Fibroblast of lung (primary cell): ENCODE measurements around the gene FNDC3A. TPM values are rescaled to one million over a fixed set of nuclear protein-coding genes. Genes with fewer than 3 reads are reported as not detected.

Experiments
- DNase-seq, 2 donors: peaks; one replicate each; pipeline versions ENCODE4 v3.0.0 to v3.0.0-alpha.2; 2010; ENCODE audit warnings: low read depth in 2 of 2
- H2AFZ ChIP-seq: 2 replicates; pipeline ENCODE4 v1.5.1; 2012; ENCODE audit warnings: low read length, control low read depth, inconsistent platforms
- H3K27ac ChIP-seq: 2 replicates; pipeline ENCODE4 v1.5.1; 2011; ENCODE audit warnings: low read length, control low read depth; ENCODE audit not compliant: insufficient read depth
- H3K27me3 ChIP-seq: 2 replicates; pipeline ENCODE4 v1.5.1; 2011; ENCODE audit warnings: mild to moderate bottlenecking, low read length; ENCODE audit not compliant: control insufficient read depth, insufficient read depth
- H3K36me3 ChIP-seq: 2 replicates; pipeline ENCODE4 v1.5.1; 2011; ENCODE audit warnings: low read length; ENCODE audit not compliant: control insufficient read depth, insufficient read depth
- H3K4me1 ChIP-seq: 2 replicates; pipeline ENCODE4 v1.5.1; 2011; ENCODE audit warnings: low read length; ENCODE audit not compliant: control insufficient read depth, insufficient read depth; ENCODE audit errors: extremely low read depth
- H3K4me2 ChIP-seq: 2 replicates; pipeline ENCODE4 v1.5.1; 2011; ENCODE audit warnings: low read length, control low read depth; ENCODE audit not compliant: insufficient read depth; ENCODE audit errors: extremely low read depth
- H3K4me3 ChIP-seq, 4 experiments: fragments of 200-600 bp in 1 of 4; sonication (generic) in 1 of 4; replicated peaks in 1 of 4; 2 replicates each; pipeline ENCODE4 v1.5.1; 2011 to 2016; ENCODE audit warnings: low read length in 4 of 4, low read depth in 3 of 4, mild to moderate bottlenecking in 3 of 4, control low read depth in 2 of 4, inconsistent platforms in 1 of 4, mixed read lengths in 1 of 4; ENCODE audit not compliant: insufficient read depth in 1 of 4; ENCODE audit errors: control extremely low read depth in 1 of 4
- H3K79me2 ChIP-seq: 2 replicates; pipeline ENCODE4 v1.5.1; 2012; ENCODE audit warnings: mild to moderate bottlenecking, low read length, inconsistent platforms; ENCODE audit not compliant: control insufficient read depth, insufficient read depth
- H3K9ac ChIP-seq: 2 replicates; pipeline ENCODE4 v1.5.1; 2011; ENCODE audit warnings: mild to moderate bottlenecking, low read length, control low read depth; ENCODE audit not compliant: insufficient read depth
- H3K9me3 ChIP-seq: 2 replicates; pipeline ENCODE4 v1.5.1; 2012; ENCODE audit warnings: low read depth, low read length; ENCODE audit not compliant: control insufficient read depth, insufficient read depth
- H4K20me1 ChIP-seq: 2 replicates; pipeline ENCODE4 v1.5.1; 2011; ENCODE audit warnings: low read length; ENCODE audit not compliant: control insufficient read depth, insufficient read depth; ENCODE audit errors: extremely low read depth
- EZH2 ChIP-seq: IDR thresholded peaks from 2 replicates; pipeline ENCODE4 v1.5.1; 2012; ENCODE audit warnings: low read length, control low read depth, mild to moderate bottlenecking; ENCODE audit errors: missing control alignments
- polyA plus RNA-seq, 2 donors: library from polyadenylated mRNA; depleted of rRNA in 1 of 2; stranded (reverse) in 1 of 2; unstranded in 1 of 2; fragments of >200 nt; gene quantifications; 2 replicates each; pipeline ENCODE4 v1.2.1, GENCODE V29; 2011 to 2012; ENCODE audit warnings: missing spikeins in 1 of 2
- total RNA-seq: library from RNA; depleted of rRNA; stranded (reverse); fragments of >200 nt; gene quantifications from 2 replicates; pipeline ENCODE4 v1.2.1, GENCODE V29; 2014
- TF ChIP-seq, protein P1 (sequence below), 2 donors: IDR thresholded peaks in 1 of 2; conservative IDR thresholded peaks in 1 of 2; 1 replicate in 1 of 2; 2 replicates in 1 of 2; pipeline ENCODE4 v1.5.1; 2011 to 2012; ENCODE audit warnings: low read length in 2 of 2, control low read depth in 1 of 2, inconsistent platforms in 1 of 2, low read depth in 1 of 2, mild to moderate bottlenecking in 1 of 2

FNDC3A gene
- total and polyA plus RNA-seq, 2 donors (not counting 1 experiment from before 2014, with no cell fraction given): 44.7 to 79.4 TPM

DNA sequence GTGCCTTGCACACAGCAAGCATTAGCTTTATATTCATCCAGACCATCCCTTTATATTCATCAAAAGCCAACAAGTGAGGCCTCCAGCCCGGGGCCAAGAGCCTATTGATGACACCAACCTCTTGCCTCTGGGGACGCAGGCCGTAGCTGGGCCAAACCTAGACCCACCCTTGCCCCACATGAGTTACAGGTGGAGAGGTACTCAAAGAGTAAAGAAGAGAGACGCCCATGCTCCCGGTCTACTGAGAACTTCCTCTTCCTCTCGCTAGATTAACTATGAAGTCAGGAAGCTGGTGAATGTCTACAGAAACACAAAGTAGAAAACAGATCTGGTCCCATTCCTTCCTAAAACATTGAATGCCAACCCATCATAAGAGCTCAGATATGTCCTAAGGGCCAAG, 240.6 kb downstream of the FNDC3A start:
- Histone ChIP-seq H3K27me3 (peaks cover 32% of the 10 kb centered on the region), H3K4me3 (no peak overlapping the region), H3K4me2 (no peak overlapping the region), H3K9ac (no peak overlapping the region), H3K36me3 (no peaks in the 10 kb centered on the region), H3K4me1 (no peaks in the 10 kb centered on the region), H2AFZ (no peak overlapping the region), H4K20me1 (no peaks in the 10 kb centered on the region), H3K79me2 (no peaks in the 10 kb centered on the region), H3K27ac (no peak overlapping the region), H3K9me3 (no peaks in the 10 kb centered on the region)
- DNase-seq: no peak
- TF ChIP-seq, protein P1, sequence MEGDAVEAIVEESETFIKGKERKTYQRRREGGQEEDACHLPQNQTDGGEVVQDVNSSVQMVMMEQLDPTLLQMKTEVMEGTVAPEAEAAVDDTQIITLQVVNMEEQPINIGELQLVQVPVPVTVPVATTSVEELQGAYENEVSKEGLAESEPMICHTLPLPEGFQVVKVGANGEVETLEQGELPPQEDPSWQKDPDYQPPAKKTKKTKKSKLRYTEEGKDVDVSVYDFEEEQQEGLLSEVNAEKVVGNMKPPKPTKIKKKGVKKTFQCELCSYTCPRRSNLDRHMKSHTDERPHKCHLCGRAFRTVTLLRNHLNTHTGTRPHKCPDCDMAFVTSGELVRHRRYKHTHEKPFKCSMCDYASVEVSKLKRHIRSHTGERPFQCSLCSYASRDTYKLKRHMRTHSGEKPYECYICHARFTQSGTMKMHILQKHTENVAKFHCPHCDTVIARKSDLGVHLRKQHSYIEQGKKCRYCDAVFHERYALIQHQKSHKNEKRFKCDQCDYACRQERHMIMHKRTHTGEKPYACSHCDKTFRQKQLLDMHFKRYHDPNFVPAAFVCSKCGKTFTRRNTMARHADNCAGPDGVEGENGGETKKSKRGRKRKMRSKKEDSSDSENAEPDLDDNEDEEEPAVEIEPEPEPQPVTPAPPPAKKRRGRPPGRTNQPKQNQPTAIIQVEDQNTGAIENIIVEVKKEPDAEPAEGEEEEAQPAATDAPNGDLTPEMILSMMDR (conservative IDR thresholded peaks at IDR 0.05 in 1 of 2, IDR thresholded peaks at IDR 0.05 in 1 of 2; ENCODE audit: low read depth in 1 of 2, low read length in 2 of 2): no peak
- TF ChIP-seq EZH2: no peak

DNA sequence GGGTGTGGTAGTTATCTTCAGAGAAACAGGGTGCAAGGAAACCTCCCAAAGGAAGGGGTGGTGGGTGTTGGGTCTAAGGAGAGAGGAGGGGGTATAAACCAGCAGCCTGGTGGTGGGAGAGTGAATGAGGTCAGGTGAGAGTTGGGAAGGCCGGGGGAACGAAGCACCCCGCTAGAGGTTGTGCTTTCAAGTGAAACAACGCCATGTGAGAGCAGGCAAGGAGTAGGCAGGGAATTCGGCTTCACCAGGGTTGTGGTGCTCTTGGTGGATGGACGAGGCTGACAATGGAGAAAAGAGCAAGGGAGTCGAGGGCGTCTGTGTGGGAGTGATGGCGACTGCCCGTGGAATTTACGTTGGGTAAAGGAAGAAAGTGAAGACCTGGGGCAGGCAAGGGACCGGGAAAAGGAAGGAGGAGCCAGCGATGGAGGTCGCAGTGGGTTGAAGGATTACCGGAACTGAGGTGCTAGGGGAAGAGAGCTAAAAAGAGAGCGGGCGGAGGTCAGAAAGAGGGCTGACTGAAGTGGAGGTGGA, 242.3 kb downstream of the FNDC3A start:
- H3K9ac ChIP-seq: no peak overlapping the region
- H3K9me3 ChIP-seq: no peaks in the 10 kb centered on the region
- H3K79me2 ChIP-seq: no peaks in the 10 kb centered on the region
- TF ChIP-seq, protein P1 (conservative IDR thresholded peaks at IDR 0.05 in 1 of 2, IDR thresholded peaks at IDR 0.05 in 1 of 2; ENCODE audit: low read depth in 1 of 2, low read length in 2 of 2): no peak
- no peak for TF ChIP-seq EZH2
- H3K4me3 ChIP-seq: no peak overlapping the region
- H4K20me1 ChIP-seq: no peaks in the 10 kb centered on the region
- peaks cover 47% of the 10 kb centered on the region for H3K27me3 ChIP-seq
- H3K36me3 ChIP-seq: no peaks in the 10 kb centered on the region
- no peaks in the 10 kb centered on the region for H3K4me1 ChIP-seq
- H3K27ac ChIP-seq: no peak overlapping the region
- H3K4me2 ChIP-seq: no peak overlapping the region
- no peak for DNase-seq
- H2AFZ ChIP-seq: no peak overlapping the region

DNA sequence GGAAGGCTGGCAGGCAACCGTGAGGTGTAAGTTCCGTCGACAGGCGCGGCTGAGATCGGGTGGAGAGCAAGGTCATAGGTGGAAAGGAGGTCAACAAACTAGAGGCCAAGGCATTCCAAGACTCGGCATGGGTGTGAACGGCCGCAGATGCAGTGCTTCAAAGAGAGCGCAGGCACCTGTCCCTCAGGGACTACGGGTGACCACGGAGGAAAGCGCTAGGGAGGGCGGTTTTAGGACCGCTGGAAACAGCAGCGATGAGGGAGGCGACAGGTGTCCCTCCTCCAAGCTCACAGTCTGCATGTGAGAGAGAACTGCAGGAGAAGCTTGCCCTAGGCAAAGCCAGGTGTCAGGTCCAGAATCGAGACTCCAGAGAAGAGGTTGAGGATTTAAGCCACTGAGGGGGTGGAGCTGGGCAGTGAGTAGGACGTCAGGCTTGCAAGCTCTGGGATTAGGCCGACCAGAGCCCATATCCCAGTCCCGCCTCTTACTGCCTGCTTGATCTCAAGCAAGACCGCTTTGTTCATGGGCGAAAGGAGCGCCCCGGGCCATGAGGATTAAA, 242.9 kb downstream of the FNDC3A start:
- no peaks in the 10 kb centered on the region for H3K36me3 ChIP-seq

More for the DNA sequence above, 242.9 kb downstream of the FNDC3A start:
- no peak overlapping the region for H3K9ac ChIP-seq
- no peak for TF ChIP-seq EZH2
- TF ChIP-seq, protein P1 (conservative IDR thresholded peaks at IDR 0.05 in 1 of 2, IDR thresholded peaks at IDR 0.05 in 1 of 2; ENCODE audit: low read depth in 1 of 2, low read length in 2 of 2): no peak
- H3K4me3 ChIP-seq: no peak overlapping the region
- no peak overlapping the region for H2AFZ ChIP-seq
- H3K4me2 ChIP-seq: no peak overlapping the region
- H3K27ac ChIP-seq: no peak overlapping the region
- H3K79me2 ChIP-seq: no peaks in the 10 kb centered on the region
- peaks cover 47% of the 10 kb centered on the region for H3K27me3 ChIP-seq
- H4K20me1 ChIP-seq: no peaks in the 10 kb centered on the region
- no peaks in the 10 kb centered on the region for H3K9me3 ChIP-seq
- DNase-seq: peak; percentile 27 to 28
- H3K4me1 ChIP-seq: no peaks in the 10 kb centered on the region
